GM12878 (cell line): ENCODE results near the gene RAB26. TPM values are rescaled to one million over a fixed set of nuclear protein-coding genes. Genes with fewer than 3 reads are reported as not detected.
"Not testable (repeated sequence)": the region's sequence is repeated elsewhere in the genome, so short reads cannot be mapped to it uniquely, and the experiment has no call there.

ENCODE experiments used
- ATAC-seq: fragments of 200-7000 bp; cut with Tn5 transposase; 3 replicates; pipeline ENCODE4 v1.9.1; 2020; ENCODE audit warnings: mild to moderate bottlenecking, moderate library complexity
- BruUV-seq: library from RNA; stranded (reverse); fragments of 400-500 nt; replicated peaks from 2 replicates; lab custom pipeline; 2021; lab: Mats Ljungman, UMichigan
- CTCF ChIA-PET: fragments of 300-600 bp; sonication (Branson Sonifier 250); formaldehyde crosslinking; extraction: SDS; loops from one replicate; lab custom pipeline; 2021; ENCODE audit warnings: inconsistent platforms; lab: Yijun Ruan, JAX
- POLR2A ChIA-PET: fragments of 350-600 bp; formaldehyde crosslinking; extraction: SDS; loops from one replicate; lab custom pipeline; 2021; ENCODE audit warnings: inconsistent platforms; lab: Charles Lee
- RAD21 ChIA-PET: fragments of 300-600 bp; sonication (Branson Sonifier 250); formaldehyde crosslinking; loops from one replicate; lab custom pipeline; 2023; ENCODE audit warnings: antibody characterized with exemption; ENCODE audit not compliant: unreplicated experiment; lab: Charles Lee
- SMC1A ChIA-PET: fragments of 300-600 bp; sonication (Branson Sonifier 250); formaldehyde crosslinking; loops from one replicate; lab custom pipeline; 2023; ENCODE audit not compliant: unreplicated experiment, uncharacterized antibody; lab: Charles Lee
- DNase-seq: peaks from one replicate; pipeline ENCODE4 v3.0.0-alpha.2; 2011; ENCODE audit warnings: low read depth, low spot score
- FAIRE-seq: peaks from 3 replicates; lab custom pipeline; 2011; peaks lifted over from hg19 to GRCh38; lab: Jason Lieb, UNC
- H2AFZ ChIP-seq: 2 replicates; pipeline ENCODE4 v1.6.0; 2011; ENCODE audit warnings: low read depth, low read length, control low read depth; ENCODE audit not compliant: control insufficient read depth
- H3K27ac ChIP-seq: 2 replicates; pipeline ENCODE4 v1.5.1; 2011; ENCODE audit warnings: control low read depth; ENCODE audit not compliant: control insufficient read depth, insufficient read depth
- H3K27me3 ChIP-seq, 2 experiments: replicated peaks in 1 of 2; 2 replicates each; pipeline versions ENCODE4 v1.6.0 to v1.6.1; 2011; ENCODE audit warnings: low read length in 1 of 2; ENCODE audit not compliant: control insufficient read depth in 2 of 2, insufficient read depth in 2 of 2
- H3K36me3 ChIP-seq, 2 experiments: 2 replicates each; pipeline ENCODE4 v1.5.1; 2011; ENCODE audit warnings: low read length in 1 of 2; ENCODE audit not compliant: control insufficient read depth in 2 of 2, insufficient read depth in 2 of 2
- H3K4me1 ChIP-seq: 2 replicates; pipeline ENCODE4 v1.6.1; 2011; ENCODE audit warnings: mild to moderate bottlenecking, low read length, moderate library complexity, mixed read lengths; ENCODE audit not compliant: control insufficient read depth, insufficient read depth
- H3K4me2 ChIP-seq: 2 replicates; pipeline ENCODE4 v1.6.0; 2011; ENCODE audit warnings: control low read depth; ENCODE audit not compliant: control insufficient read depth, insufficient read depth
- H3K4me3 ChIP-seq: fragments of 200-600 bp; sonication (generic); 2 replicates; pipeline ENCODE4 v1.5.1; 2016
- H3K79me2 ChIP-seq: 2 replicates; pipeline ENCODE4 v1.6.0; 2011; ENCODE audit warnings: low read length; ENCODE audit not compliant: control insufficient read depth, insufficient read depth
- H3K9ac ChIP-seq: 2 replicates; pipeline ENCODE4 v1.8.0; 2011; ENCODE audit warnings: low read length, control low read depth, mixed read lengths; ENCODE audit not compliant: control insufficient read depth, insufficient read depth
- H3K9me3 ChIP-seq: replicated peaks from 3 replicates; pipeline ENCODE4 v1.5.1; 2011; ENCODE audit warnings: mild to moderate bottlenecking, low read length; ENCODE audit not compliant: control insufficient read depth, insufficient read depth
- H4K20me1 ChIP-seq: 2 replicates; pipeline ENCODE4 v1.6.0; 2011; ENCODE audit not compliant: control insufficient read depth, insufficient read depth
- BACH1 ChIP-seq: fragments of 450-650 bp; IDR thresholded peaks from 2 replicates; pipeline ENCODE4 v1.6.1; 2017; ENCODE audit warnings: mild to moderate bottlenecking, borderline replicate concordance
- BHLHE40 ChIP-seq, 2 experiments: fragments of 450-650 bp in 1 of 2; IDR thresholded peaks; 2 replicates each; pipeline ENCODE4 v1.6.1; 2011 to 2017; ENCODE audit warnings: low read depth in 2 of 2, borderline replicate concordance in 1 of 2, improper control_type of control experiment in 1 of 2, low read length in 1 of 2, mild to moderate bottlenecking in 1 of 2
- EED ChIP-seq: sonication (generic); IDR thresholded peaks from 2 replicates; pipeline ENCODE4 v1.6.1; 2016; ENCODE audit warnings: antibody characterized with exemption, low read depth
- EGR1 ChIP-seq, 2 experiments: IDR thresholded peaks; 1 replicate in 1 of 2; 2 replicates in 1 of 2; pipeline ENCODE4 v1.6.1; 2011 to 2012; ENCODE audit warnings: low read depth in 2 of 2, low read length in 2 of 2, borderline replicate concordance in 1 of 2, mild to moderate bottlenecking in 1 of 2, moderate library complexity in 1 of 2
- HDGF ChIP-seq: fragments of 450-650 bp; IDR thresholded peaks from 2 replicates; pipeline ENCODE4 v1.6.1; 2016; ENCODE audit warnings: antibody characterized with exemption
- IKZF2 ChIP-seq, 2 experiments: fragments of 450-650 bp; IDR thresholded peaks; 2 replicates each; pipeline ENCODE4 v1.6.1; 2017; ENCODE audit warnings: mild to moderate bottlenecking in 2 of 2, moderate library complexity in 2 of 2
- POLR2A ChIP-seq: IDR thresholded peaks from 2 replicates; pipeline ENCODE4 v1.6.1; 2011; ENCODE audit warnings: low read depth, mild to moderate bottlenecking, low read length
- RUNX3 ChIP-seq: IDR thresholded peaks from 2 replicates; pipeline ENCODE4 v1.6.1; 2012; ENCODE audit warnings: low read length, inconsistent platforms
- SP1 ChIP-seq: IDR thresholded peaks from one replicate; pipeline ENCODE4 v1.6.1; 2011; ENCODE audit warnings: low read depth, low read length
- WGBS: methylation state at CpG from one replicate; pipeline ENCODE4 v1.1.6; 2016; ENCODE audit warnings: low lambda C conversion rate; ENCODE audit not compliant: insufficient replicate concordance, insufficient coverage; ENCODE audit errors: missing lambda C conversion rate; 5-methylcytosine and 5-hydroxymethylcytosine counted together
- in situ Hi-C: fragments of 300-500 bp; cut with MboI; formaldehyde crosslinking; loops from 9 replicates; pipeline ENCODE4 v1.14.3; 2018; ENCODE audit warnings: mixed read lengths
- intact Hi-C: fragments of 100-400 bp; cut with micrococcal nuclease; formaldehyde crosslinking; loops from one replicate; pipeline ENCODE4 v1.14.2; 2022; ENCODE audit not compliant: unreplicated experiment
- polyA plus RNA-seq, 11 experiments: library from polyadenylated mRNA; depleted of rRNA in 4 of 11; unstranded in 6 of 11; stranded (reverse) in 5 of 11; fragments of >200 nt; fragmentation: Nextera tagmentation in 4 of 11; fragmentation: Illumina TruSeq in 1 of 11; extraction: Ambion mirVana in 4 of 11; extraction: Trizol in 1 of 11; gene quantifications; 1 replicate in 1 of 11; 2 replicates in 10 of 11; pipeline versions ENCODE4 v1.2.1 to v1.2.3, GENCODE V29; 2011 to 2016; ENCODE audit warnings: inconsistent platforms in 2 of 11, missing spikeins in 2 of 11, low read depth in 1 of 11
- total RNA-seq, 4 experiments: library from RNA; depleted of rRNA in 3 of 4; stranded (reverse); fragments of >200 nt in 3 of 4; fragmentation: Illumina TruSeq in 1 of 4; extraction: Trizol in 1 of 4; gene quantifications; 2 replicates each; pipeline versions ENCODE4 v1.2.1 to v1.2.3, GENCODE V29; 2013 to 2021

Gene RAB26
- total and polyA plus RNA-seq, 10 of the 15 experiments (the other 5 are each of a cell fraction or from before 2014, with no cell fraction given), result 0.13 to 4.5 (median 0.33) TPM; not detected in 1

DNA sequence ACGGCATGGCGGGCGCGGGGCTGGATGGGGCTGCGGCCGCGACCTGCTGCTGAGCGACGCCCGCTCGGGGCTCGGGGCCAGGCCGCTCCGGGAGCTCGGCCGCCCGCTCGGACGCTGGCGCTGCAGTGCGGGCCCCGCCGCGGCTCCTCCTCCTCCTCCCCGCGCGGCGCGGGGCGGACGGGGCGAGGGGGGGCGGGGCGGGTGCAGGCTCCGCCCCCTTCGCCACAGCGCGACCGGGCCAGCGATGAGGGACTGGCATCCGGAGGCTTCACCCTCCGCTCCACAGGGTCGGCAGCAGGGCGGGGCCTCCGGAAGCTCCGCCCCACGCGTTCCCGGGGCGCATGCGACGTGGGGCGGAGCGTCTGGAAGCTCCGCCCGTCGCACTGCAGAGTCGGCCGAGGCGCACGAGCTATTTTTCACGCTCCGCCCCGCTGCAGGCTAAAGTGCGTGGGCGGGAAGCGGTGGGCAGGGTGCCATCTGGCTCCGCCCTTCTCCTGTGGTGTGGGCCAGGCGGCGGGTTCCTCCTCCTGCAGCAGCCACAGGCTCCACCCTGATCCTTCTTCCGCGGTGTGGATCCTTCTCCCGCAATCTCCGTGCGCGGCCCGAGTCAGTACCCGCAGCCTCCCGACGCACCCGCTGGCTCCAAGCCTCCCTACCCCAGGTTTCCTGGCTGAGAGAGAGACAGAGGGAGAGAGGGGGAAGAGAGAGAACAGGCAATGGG, 12.5 kb upstream of the RAB26 start, which contains the start of gene PKD1:
PKD1 (minus strand) TSS at position 129 of the 721 bp plus-strand sequence. CDS start 209 bp downstream, outside the sequence.
- CTCF ChIA-PET, result interaction anchor here (1.1 to 2.4 kb wide), 5 partner anchors 11 to 113 kb away, joined by 4 to 11 read pairs (median 6); partner anchors contain the start of gene TRAF7
- H3K4me1 ChIP-seq, H3K27me3 ChIP-seq, H4K20me1 ChIP-seq, in situ Hi-C loops, H3K36me3 ChIP-seq, intact Hi-C loops, H3K9me3 ChIP-seq, BruUV-seq, H3K79me2 ChIP-seq, POLR2A ChIA-PET: not testable (repeated sequence)
- peak; percentile 86 for DNase-seq
- Histone ChIP-seq H3K4me2 (peak within 1 kb of the TSS; percentile 59), H2AFZ (peak within 1 kb of the TSS; percentile 71), H3K9ac (peak within 1 kb of the TSS; percentile 58), H3K4me3 (peak within 1 kb of the TSS; percentile 63), H3K27ac (peak within 1 kb of the TSS; percentile 33; the same call in 1 of the 2 replicates)
- RAD21 ChIA-PET, result interaction anchor here (0.7 to 1.9 kb wide), 4 partner anchors 15 to 115 kb away, joined by 4 to 5 read pairs (median 4); partner anchors contain the start of genes ECI1, NTHL1, TRAF7 and TSC2
- FAIRE-seq, result peak; percentile 96
- peak; percentile 84 for ATAC-seq
- peak; percentile 69 to 98; a peak in 3 of 4 replicates for TF ChIP-seq BHLHE40 (IDR thresholded peaks at IDR 0.05; ENCODE audit: borderline replicate concordance in 1 of 2, low read depth in 2 of 2, low read length in 1 of 2)
- peak; percentile 91 for TF ChIP-seq HDGF
- TF ChIP-seq IKZF2 (IDR thresholded peaks at IDR 0.05), result peak in 1 of 2 experiments; percentile 25; a peak in 1 of 4 replicates
- peak; percentile 55 to 92 for TF ChIP-seq EGR1 (IDR thresholded peaks at IDR 0.05; ENCODE audit: borderline replicate concordance in 1 of 2, low read depth in 2 of 2, low read length in 2 of 2)
- 0 out of 2 replicates have a peak, but pooled peaks have one; percentile 30 for TF ChIP-seq EED
- TF ChIP-seq SP1, result peak; percentile 53
- peak; percentile 58; the same call in 1 of the 2 replicates for TF ChIP-seq BACH1
- peak; percentile 36; the same call in 1 of the 2 replicates for TF ChIP-seq RUNX3
- TF ChIP-seq POLR2A, result peak; percentile 45; the same call in 1 of the 2 replicates
- WGBS, result under 1% methylated on average over 38 of the region's 81 CpGs
- SMC1A ChIA-PET, result interaction anchor here (0.5 to 1.3 kb wide), 4 partner anchors 10 to 637 kb away, joined by 3 to 4 read pairs (median 4); partner anchors contain the start of gene TRAF7
